Esophagus squamous epithelium (tissue), 4 donors: ENCODE measurements around the gene DIPK1B.

Experiments
- CTCF ChIP-seq, 6 experiments: fragments of 450-650 bp in 4 of 6; fragments of 200-600 bp in 2 of 6; sonication (generic) in 2 of 6; IDR thresholded peaks; one replicate each; pipeline ENCODE4 v1.5.1; 2016 to 2019; ENCODE audit warnings: antibody characterized with exemption in 6 of 6, mild to moderate bottlenecking in 4 of 6, moderate library complexity in 4 of 6
- POLR2A ChIP-seq, 4 donors: fragments of 450-650 bp; IDR thresholded peaks; one replicate each; pipeline ENCODE4 v1.6.1; 2017; ENCODE audit warnings: antibody characterized with exemption in 4 of 4, mild to moderate bottlenecking in 4 of 4, moderate library complexity in 3 of 4

- TF ChIP-seq CTCF (IDR thresholded peaks at IDR 0.05) (no peak), POLR2A (IDR thresholded peaks at IDR 0.05) (no peak)
Measured at GRCh38 chr9:136754059-136754572, 41.7 kb downstream of the DIPK1B start.
